CD4-positive, alpha-beta T cell treated with Interferon gamma for 1 hour (primary cell): Measurements from ENCODE around the gene SHANK2.

Experiments used
- DNase-seq: peaks from one replicate; pipeline ENCODE4 v3.0.0-alpha.2; 2020

SHANK2 gene

DNA sequence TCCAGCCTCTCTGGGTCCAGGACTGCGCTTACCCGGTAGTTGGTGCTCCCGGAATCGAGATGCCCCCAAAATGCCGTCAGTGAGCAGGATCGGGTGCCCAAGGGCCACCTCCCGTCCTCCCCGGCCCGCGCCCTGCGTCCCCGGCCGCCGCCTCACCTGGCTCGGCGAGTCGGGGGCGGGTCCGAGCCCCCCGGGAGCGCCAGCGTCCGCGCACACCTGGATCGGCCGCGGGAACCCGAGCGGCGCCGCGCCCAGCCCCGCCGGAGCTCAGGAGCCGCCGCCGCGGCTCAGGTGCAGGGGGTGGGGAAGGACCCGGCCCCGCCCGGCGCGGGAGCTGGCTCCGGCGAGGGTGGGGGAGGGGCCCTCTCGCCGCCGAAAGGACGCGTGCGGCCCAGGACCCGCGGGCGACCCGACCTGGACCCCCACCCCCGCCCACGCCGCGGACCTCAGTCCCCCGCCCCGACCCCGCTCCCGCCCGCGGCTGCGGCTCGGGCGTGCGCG lies at the start of gene SHANK2:
SHANK2 (minus strand) TSS at position 309 of the 501 bp plus-strand sequence. CDS start 105,251 bp downstream, outside the sequence.
- DNase-seq, result no peak

DNA sequence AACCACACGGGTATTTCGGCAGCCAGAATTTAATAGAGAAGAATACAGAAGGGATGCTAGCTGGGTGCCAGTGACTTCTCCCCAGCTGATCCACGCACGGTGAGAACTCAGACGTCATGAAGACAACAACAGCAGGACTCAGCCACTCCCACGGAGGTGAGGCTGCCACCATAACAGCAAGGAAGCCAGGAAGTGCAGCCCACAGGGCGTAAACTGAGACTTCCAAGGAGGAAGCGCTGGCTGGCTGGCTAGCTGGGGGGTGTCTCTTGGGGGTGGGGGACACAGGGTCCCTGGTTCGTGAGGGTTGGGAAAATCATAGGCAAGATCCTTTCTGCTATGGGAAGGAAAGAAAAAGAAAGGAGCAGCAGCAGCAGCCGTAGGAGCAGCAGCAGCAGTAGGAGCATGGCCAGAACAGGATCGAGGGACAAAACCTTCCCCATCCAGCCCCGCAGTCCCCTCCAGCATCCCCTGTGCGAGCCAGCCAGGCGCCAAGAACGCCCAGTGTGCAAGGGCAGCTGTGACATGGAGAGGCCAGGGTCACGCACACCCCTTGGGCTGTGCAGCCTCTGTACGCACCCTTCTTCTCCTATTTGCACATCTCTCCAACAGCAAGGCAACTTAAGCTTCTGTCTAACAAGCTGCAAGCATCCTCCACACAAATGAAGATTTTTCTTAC lies 49.6 kb upstream of the SHANK2 start:
- no peak for DNase-seq

DNA sequence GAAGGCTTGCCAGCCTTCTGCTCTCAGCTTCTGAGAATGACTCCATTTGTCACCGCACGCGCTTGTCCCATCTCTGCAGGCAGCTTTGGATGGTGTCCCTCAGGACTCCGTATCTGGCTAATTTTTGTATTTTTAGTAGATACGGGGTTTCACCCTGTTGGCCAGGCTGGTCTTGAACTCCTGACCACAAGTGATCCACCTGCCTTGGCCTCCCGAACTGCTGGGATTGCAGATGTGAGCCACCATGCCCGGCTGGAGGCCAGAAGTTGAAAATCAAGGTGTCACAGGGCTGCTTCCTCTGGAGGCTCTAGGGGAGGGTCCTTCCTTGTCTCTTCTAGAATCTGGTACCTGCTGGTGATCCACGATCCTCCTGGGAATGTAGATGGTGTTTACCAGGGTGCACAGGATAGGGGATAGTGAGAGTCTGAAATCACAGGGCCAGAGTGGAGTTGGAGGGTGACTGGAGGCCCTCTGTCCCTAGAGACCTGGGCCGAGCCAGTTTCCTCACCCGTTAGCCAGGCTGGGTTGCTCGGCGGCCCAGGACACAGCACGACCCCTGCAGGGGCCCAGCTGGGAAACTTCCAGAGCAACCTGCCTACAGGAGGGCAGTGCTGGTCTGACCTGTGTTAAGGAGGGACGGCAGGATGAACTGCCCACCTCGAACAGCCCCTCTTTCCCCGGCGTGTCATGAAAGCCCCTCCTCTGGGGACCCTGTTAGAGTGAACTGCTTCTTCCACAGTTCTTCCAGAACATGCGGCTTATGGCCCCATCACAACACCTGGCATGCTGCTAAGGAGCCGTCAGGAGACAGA lies 48.9 kb upstream of the SHANK2 start:
- no peak for DNase-seq

DNA sequence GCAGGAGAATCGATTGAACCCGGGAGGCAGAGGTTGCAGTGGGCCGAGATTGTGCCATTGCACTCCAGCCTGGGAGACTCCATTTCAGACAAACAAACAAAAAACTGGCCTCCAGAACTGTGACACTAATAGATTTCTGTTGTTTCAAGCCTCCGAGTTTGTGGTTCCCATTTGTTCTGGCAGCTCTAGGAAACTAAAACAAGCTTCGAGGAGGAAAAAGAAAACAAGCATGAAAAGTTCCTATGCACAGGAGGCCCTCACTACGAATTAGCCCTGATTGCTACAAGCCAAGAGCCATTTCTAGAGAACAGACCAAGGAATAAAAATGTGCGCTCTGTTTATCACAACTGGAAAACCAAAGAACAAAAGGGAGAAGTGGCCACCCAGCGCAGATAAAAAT lies 47.8 kb upstream of the SHANK2 start:
- no peak for DNase-seq

DNA sequence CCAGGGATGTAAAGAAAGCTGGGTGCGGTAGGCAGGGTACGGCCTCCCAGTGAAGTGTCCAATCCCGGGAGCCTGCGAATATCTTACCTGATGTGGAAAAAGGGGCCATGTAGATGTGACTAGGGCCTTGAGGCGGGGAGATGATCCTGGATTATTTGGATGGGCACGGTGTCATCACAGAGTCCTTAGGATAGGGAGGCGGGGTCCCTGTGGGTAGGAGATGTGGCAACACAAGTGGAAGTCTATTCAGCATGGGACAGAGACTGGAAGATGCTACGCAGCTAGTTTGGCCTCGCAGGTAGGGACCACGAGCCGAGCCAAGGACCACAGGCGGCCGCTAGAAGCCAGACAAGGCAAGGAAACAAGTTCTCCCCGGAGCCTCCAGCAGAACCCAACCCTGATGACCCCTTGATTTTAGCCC lies 46.4 kb upstream of the SHANK2 start:
- no peak for DNase-seq

DNA sequence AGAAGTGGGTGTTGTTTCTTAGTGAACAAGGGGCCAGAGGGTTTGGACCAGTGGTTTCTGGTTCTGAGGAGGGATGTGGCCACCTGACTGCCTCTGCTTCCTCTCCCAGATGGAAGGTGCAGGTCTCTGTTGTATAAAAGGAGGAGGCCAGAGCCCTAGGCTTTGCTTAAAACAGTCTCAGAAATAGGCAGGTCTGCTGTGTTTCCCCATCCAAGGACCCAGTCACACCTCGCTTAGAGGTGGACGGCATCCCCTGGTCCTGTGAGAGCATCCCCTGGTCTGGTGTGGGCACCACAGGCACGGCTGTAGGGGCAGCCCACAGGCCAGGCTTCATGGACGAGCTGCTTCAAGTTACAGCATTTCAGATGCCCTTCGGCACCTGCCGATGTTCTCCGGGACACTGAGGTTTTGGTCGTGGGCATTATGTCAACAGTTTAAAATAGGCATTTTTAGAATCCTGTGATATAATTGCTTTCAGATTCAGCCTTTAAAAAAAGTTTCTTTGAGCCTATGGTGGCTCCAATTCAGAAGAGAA lies 45.7 kb upstream of the SHANK2 start:
- no peak for DNase-seq

DNA sequence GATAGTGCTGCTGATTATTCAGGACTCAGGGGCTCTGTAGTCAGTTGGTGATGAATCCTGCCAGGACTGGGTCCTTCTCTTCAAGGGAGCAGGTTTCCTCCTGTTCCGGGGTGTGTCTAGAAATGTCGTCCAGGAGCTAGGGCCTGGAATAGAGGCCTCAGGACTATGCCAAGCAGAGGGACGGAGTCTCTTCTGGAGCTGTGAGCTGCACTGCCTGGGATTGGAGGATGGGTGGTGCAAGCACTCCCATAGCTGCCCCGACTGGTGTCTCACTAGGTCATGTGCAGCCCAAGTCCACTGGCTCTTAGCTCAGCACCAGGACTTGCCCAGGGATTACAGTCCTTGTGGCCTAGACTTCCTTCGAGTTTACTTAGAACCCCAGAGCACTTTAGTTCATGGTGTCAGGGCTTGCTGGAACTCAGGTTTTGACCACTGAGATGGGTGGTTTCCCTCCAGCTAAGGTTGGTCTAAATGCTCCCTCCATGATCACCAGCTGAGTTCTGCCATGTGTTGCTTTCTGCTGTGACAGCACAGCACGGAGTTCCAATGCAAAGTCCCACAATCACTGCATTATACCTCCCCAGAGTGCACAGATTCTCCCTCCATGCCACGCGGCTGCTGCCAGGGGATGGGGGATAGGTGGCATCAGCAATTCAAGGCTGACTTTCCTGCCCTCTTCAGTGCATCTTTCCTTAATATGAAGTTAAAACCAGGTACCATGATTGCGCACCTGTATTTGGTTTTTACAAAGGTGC lies 42.6 kb upstream of the SHANK2 start:
- no peak for DNase-seq

DNA sequence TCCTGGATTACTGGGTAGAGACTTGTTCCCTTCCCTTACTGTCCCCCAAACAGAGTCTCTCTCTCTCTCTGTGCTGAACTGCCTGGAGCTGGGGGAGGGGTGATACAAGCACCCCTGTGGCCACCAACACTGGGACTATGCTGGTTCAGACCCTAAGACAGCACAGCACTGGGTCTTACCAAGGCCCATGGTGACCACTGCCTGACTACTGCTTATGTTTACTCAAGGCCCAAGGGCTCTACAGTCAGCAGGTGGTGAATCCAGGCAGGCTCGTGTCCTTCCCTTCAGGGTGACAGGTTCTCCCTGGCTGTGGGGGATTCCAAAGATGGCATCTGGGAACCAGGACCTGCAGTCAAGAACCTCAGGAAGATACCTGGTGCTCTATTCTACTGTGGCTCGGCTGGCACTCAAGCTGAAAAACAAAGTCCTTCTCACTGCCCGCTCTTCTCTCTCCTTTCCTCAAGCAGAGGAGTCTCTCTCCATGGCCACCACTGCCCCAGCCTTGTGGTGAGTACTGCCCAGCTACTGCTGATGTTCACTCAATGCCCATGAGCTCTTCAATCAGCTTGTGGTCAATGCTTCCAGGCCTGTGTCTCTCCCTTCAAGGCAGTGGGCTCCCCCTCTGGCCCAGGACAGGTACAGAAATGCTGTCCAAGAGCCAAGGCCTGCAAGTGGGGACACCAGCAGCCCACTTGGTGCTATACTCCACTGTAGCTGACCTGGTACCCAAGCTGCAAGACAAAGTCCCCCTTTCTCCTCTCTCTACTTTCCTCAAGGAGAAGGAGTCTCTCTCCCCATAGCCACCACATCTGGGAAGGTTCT lies 41.8 kb upstream of the SHANK2 start:
- no peak for DNase-seq

DNA sequence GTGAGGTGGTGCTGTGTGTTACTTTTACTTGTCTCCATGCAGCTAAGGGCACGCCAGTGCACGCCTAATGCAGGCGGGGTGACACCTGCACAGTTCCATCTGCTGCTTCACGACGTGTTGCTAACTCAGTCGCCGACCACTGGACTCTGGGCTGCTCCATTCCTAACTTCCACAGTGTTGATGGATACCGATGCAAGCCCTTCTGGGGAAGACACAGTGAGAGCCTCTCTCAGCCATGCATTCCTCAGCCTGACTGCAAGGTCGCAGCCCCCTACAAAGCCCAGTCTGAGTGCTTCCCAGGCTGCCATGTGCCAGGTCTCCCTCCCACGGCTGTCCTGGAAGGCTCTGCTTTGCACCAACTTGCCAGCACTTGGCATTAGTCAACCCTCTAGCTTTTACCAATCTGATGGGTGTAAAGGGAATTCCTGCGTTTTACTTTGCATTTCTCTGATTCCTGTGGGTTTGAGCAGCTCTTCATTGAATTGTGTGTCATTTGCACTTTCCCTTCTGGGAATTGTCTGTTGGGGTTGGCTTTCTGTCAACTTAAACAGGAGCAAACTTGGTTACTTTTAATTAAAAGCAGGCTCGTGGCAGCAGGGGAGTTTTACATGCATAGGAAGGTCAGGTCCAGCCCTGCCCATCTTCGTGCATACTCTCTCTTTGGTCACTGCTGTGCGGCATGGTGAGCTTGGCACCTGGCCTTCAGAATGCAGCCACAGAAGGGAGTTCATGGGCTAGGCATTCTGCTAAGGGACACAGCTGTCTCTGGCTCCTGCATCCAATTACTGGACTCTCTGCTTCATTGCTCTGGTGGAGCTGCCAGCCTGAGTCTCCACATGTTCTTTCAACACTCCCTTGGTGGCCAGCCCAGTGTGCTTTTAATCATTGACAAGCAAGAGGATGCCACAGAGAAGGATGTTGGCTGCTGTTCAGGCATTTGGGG lies 34.6 kb upstream of the SHANK2 start:
- DNase-seq, result no peak

DNA sequence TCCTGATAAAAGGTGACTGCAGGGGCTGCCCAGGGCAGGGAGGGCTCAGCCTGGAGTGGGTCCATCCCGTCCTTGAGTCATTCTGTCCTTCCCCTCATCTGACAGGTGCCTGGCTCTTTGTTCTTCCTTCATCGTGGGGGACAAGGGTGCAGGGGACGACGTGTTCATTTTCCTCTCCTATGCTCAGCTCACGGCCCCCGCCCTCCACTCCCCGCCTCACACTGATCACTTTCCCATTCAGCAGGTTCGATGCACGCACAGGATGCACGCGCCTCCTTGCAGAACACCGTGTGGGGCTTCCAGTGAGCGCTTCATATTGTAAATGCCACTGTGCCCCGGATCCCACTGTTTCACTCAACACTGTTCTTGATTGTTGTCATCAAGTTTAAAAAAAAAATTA lies 32.7 kb upstream of the SHANK2 start:
- no peak for DNase-seq

DNA sequence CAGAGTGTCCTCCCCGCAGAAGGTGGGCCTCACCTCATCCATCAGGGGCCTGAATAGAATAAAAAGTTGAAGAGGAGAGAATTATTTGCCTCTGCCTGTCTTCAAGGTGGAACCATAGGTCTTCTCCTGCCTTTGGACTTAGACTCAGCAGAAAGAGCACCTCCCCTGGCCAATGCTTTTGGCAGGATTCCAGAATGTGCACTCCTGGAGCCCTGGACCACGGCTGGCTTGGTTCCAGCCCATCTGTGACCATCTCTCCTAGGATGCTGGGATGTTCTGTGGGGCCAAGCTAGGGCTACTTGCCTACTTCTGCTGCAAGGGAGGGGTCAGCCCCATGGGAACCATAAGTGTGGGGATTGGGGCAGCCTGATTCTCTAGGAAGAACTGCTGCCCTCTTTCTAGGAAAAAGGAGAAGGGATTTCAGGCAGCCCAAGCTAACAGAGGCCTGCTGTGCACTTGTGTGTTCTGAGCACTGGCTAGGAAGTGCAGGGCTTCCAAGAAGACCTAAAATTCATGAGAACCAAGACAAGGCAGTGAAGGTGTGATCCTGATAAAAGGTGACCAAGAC lies 32.2 kb upstream of the SHANK2 start:
- no peak for DNase-seq

DNA sequence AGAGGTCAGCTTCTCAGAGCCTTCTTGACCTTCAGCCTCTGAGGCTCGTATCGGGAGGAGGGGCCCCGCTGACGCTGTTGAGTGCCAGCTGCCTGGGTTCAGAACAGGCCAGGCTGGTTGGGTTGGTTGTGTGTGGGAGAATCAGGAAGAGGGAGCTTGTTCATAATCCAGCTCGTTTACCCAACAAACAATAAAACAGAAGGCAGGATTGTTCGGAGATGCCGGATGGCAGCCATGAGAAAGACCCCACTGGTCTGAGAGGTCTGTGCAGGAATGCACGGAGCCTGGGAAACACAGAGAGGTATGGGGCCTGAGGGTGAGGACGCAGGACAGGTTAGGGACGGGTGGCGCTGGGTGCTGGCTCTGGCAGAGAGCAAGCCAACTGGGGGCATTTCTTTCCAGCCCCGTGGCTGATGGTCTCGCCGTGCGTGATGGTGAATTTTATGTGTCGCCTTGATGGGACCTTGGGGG lies 31.6 kb upstream of the SHANK2 start:
- DNase-seq, result no peak

DNA sequence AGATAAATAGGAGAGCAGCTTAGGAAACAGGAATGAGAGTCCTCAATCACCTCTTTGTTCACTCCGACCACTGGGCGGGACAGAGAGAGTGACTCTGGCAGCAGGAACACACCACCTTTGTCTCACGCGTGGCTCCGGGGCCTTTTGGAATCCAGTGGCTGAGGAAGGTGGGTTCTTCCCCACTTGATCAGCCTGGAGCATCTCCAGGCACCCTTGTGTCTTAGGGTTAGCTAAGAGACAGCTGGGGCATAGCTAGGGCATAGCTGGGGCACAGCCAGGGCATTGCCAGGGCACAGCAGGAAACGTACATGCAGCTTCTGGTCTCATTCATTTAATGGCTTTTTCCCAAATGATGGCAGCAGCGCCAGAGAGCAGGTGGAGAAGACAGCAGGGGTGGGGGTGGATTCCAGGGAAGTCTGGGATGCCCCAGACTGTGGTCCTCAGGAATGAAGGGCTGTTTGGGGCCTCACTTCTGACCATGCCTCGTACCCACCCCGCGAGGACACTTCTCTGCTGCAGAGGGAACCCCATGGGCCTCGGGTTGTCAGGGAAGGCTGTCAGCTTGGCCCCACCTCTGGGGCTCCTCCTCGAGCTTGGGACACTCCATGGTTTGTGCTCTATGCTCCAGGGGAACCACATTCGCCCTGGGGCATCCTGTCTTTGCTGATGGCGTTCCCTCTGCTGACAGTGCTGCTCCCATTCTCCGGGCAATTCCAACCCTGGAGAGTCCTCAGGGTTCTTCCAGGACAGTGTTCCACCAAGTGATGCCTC lies 30.4 kb upstream of the SHANK2 start:
- DNase-seq, result no peak

DNA sequence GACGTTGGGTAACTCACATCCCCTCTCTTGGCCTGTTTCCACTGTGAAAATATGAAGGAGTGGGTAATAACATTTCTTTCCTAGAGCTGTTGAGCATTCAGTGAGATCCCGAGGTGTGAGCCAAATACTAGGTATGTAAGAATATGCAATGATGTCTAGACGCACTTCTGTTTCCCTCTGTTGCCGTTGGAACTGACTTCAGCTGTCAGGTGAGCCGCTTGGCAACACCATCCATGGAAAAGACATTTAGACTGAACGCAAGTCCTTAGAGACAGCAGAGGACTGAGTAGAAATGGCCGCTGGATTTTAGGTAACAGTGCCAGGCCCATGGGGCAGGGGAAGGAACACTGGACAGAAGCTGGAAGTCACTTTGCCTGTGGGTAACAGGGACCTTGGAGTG lies 29.5 kb upstream of the SHANK2 start:
- no peak for DNase-seq

DNA sequence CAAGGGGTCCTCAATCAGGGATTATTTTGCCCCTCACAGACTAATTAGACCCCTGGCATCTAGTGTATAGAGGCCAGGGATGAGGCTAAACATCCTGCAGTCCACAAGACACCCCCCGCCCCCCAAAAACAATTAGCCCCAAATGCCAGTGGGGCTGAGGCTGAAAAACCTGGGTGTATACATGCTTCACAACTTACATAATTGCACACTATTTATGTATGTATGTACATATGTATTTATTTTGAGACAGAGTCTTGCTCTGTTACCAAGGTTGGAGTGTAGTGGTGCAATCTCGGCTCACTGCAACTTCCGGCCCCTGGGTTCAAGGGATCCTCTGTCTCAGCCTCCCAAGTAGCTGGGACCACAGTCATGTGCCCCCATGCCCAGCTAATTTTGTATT lies 28.8 kb upstream of the SHANK2 start:
- no peak for DNase-seq

DNA sequence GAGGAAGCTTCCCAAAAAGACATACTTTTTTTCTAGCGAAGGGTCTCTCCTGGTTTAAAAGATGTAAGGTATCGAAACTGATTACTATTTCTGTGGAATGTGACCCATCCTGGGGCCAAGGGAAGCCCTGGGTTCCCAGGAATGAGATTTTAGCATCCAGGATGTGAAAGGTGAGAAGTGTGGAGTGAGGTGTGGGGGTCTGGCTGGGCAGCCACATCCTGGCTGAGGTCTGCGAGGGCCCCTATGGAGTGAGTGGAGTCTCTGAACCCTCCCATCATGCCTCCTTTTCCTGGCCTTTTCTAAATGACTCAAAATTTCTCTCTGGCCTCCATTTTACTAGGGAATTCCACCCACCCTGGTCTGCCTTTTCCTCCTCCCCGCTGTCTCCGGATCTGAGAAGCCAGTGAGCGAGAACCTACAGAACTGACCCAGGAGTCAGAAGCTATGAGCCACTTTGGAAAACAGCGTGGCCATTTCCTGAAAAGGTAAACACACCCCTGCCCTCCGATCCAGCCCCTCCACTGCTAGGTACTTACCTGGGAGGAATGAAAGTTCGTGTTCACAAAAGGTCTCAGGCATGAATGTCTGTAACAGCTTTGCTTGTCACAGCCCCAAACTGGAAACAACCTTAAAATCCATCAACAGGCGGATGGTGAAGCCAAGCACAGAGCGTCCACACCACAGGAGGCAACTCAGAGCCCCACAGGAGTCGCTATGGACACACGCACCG lies 27.7 kb upstream of the SHANK2 start:
- DNase-seq, result no peak

DNA sequence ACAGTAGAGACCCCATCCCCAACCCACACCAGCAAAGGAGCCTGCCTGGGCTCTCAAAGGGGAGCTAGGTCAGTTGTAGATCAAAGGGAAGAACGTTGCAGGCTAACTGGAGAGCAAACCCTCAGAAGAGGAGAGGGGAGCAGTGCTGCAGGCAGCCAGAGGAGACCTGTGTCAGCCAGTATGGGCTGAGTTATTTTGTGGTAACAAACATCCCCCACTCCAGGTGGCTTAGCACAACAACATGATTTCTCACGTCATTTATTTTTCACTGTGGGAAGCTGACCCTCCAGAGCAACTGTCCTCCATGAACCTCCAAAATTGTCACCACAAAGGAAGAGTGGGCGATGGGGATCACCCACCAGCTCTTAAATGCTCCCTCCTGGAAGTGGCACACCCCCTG lies 19.8 kb upstream of the SHANK2 start:
- no peak for DNase-seq

DNA sequence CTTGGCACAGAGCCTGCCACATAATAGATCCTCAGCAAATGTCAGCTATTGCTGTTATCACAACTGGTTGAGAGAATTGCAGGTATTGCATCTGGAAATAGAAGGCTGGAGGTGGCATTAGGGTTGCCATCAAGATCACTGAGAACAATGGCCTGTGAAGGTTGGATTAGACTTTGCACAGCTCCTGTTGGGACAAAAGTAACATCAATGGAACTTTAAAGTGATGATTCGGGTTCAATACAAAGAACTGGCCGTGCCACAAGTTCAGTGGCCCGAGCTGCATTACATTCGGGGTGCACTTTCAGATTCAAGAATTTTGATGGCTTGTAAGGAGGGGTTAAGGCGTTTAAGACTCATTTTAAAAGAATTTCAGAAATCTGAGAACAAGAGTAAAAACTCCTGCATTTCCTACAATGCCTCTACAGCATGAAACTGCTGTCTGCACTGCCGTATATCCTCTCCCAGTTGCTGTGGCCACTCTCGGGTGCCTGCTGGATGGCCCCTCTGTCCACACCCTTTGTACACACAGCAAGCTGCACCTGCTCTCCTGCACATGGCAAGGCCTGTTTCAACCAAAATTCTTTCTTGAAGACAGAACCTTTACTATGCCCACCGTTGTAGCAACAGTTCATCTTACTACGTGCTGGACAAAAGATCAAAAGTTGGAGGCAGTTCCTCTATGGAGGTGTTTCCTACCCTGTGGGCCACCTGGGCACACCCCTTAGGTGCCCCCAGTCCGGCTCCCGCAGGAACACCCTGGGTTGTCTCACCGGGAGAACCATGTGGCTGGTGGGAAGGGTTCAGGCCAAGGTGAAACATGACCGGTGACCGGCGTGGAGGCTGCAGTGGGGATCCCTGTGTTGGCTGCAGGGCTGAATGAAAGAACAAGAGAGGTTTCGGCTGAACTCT lies 17.5 kb upstream of the SHANK2 start:
- DNase-seq, result no peak
